GM10248 (cell line): ENCODE measurements around the gene KIF7.
"Not testable (repeated sequence)": the region's sequence is repeated elsewhere in the genome, so short reads cannot be mapped to it uniquely, and the experiment has no call there.

ENCODE experiments used
- CTCF ChIA-PET: fragments of 300-600 bp; sonication (Branson Sonifier 250); formaldehyde crosslinking; extraction: SDS; loops from one replicate; lab custom pipeline; 2021; ENCODE audit warnings: antibody characterized with exemption; lab: Yijun Ruan, JAX
- POLR2A ChIA-PET: fragments of 350-650 bp; sonication (Branson Sonifier 250); formaldehyde crosslinking; extraction: SDS; loops from one replicate; lab custom pipeline; 2020; ENCODE audit warnings: antibody characterized with exemption; lab: Yijun Ruan, JAX
- DNase-seq: peaks from one replicate; pipeline ENCODE4 v3.0.0; 2012; ENCODE audit errors: extremely low spot score
- CTCF ChIP-seq: IDR thresholded peaks from 2 replicates; pipeline ENCODE4 v1.5.1; 2012; ENCODE audit warnings: mild to moderate bottlenecking, low read depth; ENCODE audit errors: extremely low read depth, missing control alignments, control extremely low read depth

Gene KIF7

GRCh38 chr15:89654847-89655805 is at the start of gene KIF7:
Gene KIF7, minus strand, starts transcription at chr15:89655467. Its CDS starts 2,537 bp downstream, at chr15:89652930.
- TF ChIP-seq CTCF: no peak
- DNase-seq: peak; percentile 59
- CTCF ChIA-PET: no interaction called here
- POLR2A ChIA-PET: no interaction called here

- no peak for TF ChIP-seq CTCF
- ChIA-PET CTCF (interaction anchor here (1.9 kb wide), 1 partner anchor 14 kb away, joined by 5 read pairs; no protein-coding TSS in a partner anchor), POLR2A (no interaction called here)
- DNase-seq: no peak
These were observed 49.1 kb upstream of the KIF7 start for GRCh38 chr15:89704411-89704810.

- ChIA-PET POLR2A (no interaction called here), CTCF (interaction anchor here (1.5 kb wide), 1 partner anchor 10 kb away, joined by 3 read pairs; no protein-coding TSS in a partner anchor)
- DNase-seq: no peak
- TF ChIP-seq CTCF: no peak
These were observed 39.9 kb upstream of the KIF7 start for GRCh38 chr15:89695198-89695597.

- no peak for DNase-seq
- POLR2A ChIA-PET: no interaction called here
- no peak for TF ChIP-seq CTCF
- CTCF ChIA-PET: no interaction called here
These were observed 38.4 kb upstream of the KIF7 start for GRCh38 chr15:89693696-89694095.

GRCh38 chr15:89693091-89693490 is 37.8 kb upstream of the KIF7 start:
- ChIA-PET POLR2A (no interaction called here), CTCF (interaction anchor here (1.5 kb wide), 1 partner anchor 39 kb away, joined by 3 read pairs; no protein-coding TSS in a partner anchor)
- no peak for DNase-seq
- no peak for TF ChIP-seq CTCF

GRCh38 chr15:89690276-89691218 is 35.3 kb upstream of the KIF7 start, which contains the start of the genes PEX11A and WDR93:
Gene PEX11A, minus strand, starts transcription at chr15:89690754. Its CDS starts 122 bp downstream, at chr15:89690632.
Gene WDR93, plus strand, starts transcription at chr15:89690811. Its CDS starts 10,936 bp downstream, at chr15:89701747.
- CTCF ChIA-PET: no interaction called here
- no peak for TF ChIP-seq CTCF
- POLR2A ChIA-PET: no interaction called here
- DNase-seq: peak; percentile 92

- POLR2A ChIA-PET, DNase-seq: not testable (repeated sequence)
- CTCF ChIA-PET: interaction anchor here (1.0 kb wide), 1 partner anchor 42 kb away, joined by 3 read pairs; no protein-coding TSS in a partner anchor
These were observed 34.6 kb upstream of the KIF7 start for GRCh38 chr15:89689930-89690275.
